ENCODE data around the gene SMARCA2. TPM values are rescaled to one million over a fixed set of nuclear protein-coding genes. Genes with fewer than 3 reads are reported as not detected.

The SMARCA2 gene
- polyA plus RNA-seq, 1 donor from 2014 or later = 150 TPM

- no peaks in the 10 kb centered on the region for H3K9me2 ChIP-seq (ENCODE audit: insufficient read depth, low read length)
- H2AFZ ChIP-seq (ENCODE audit: low read depth, low read length) = no peak overlapping the region
- H3K36me3 ChIP-seq (ENCODE audit: insufficient read depth, low read length) = no peaks in the 10 kb centered on the region
- H3K4me2 ChIP-seq (ENCODE audit: low read length) = no peak overlapping the region
- no peaks in the 10 kb centered on the region for H3K27me3 ChIP-seq (ENCODE audit: insufficient read depth, low read depth, low read length)
- no peaks in the 10 kb centered on the region for H4K20me1 ChIP-seq (ENCODE audit: insufficient read depth)
- no peaks in the 10 kb centered on the region for H3F3A ChIP-seq (ENCODE audit: insufficient read depth, low read length, poor library complexity, severe bottlenecking)
- no peaks in the 10 kb centered on the region for H3K79me2 ChIP-seq (replicated peaks; ENCODE audit: insufficient read depth, low read length)
- H3K27ac ChIP-seq (ENCODE audit: low read length) = no peak overlapping the region
- TF ChIP-seq POLR2AphosphoS5 (IDR thresholded peaks at IDR 0.05) (no peak), CTCF (IDR thresholded peaks at IDR 0.05; ENCODE audit: poor library complexity, severe bottlenecking) (no peak)
- H3K9ac ChIP-seq (ENCODE audit: low read length) = no peak overlapping the region
- H3K9me3 ChIP-seq (ENCODE audit: low read length) = no peaks in the 10 kb centered on the region
- no peak overlapping the region for H3K4me3 ChIP-seq (ENCODE audit: low read length)
These were observed 185.1 kb downstream of the SMARCA2 start for GRCh38 chr9:2199999-2200796.

- no peaks in the 10 kb centered on the region for H3F3A ChIP-seq (ENCODE audit: insufficient read depth, low read length, poor library complexity, severe bottlenecking)
- H3K27ac ChIP-seq (ENCODE audit: low read length) = no peak overlapping the region
- no peaks in the 10 kb centered on the region for H3K79me2 ChIP-seq (replicated peaks; ENCODE audit: insufficient read depth, low read length)
- H3K9me2 ChIP-seq (ENCODE audit: insufficient read depth, low read length) = no peaks in the 10 kb centered on the region
- H3K36me3 ChIP-seq (ENCODE audit: insufficient read depth, low read length) = no peaks in the 10 kb centered on the region
- TF ChIP-seq EZH2 (IDR thresholded peaks at IDR 0.05; ENCODE audit: borderline replicate concordance, insufficient read depth, low read length, poor library complexity, severe bottlenecking) = no peak
- no peak for TF ChIP-seq RAD21 (conservative IDR thresholded peaks at IDR 0.05)
- no peak for TF ChIP-seq TAF1 (IDR thresholded peaks at IDR 0.05; ENCODE audit: low read depth)
- TF ChIP-seq EP300 (conservative IDR thresholded peaks at IDR 0.05; ENCODE audit: poor library complexity, severe bottlenecking) = no peak
- TF ChIP-seq POLR2AphosphoS5 (IDR thresholded peaks at IDR 0.05) = no peak
- TF ChIP-seq SMC3 (conservative IDR thresholded peaks at IDR 0.05; ENCODE audit: poor library complexity) = no peak
- no peak for TF ChIP-seq CTCF (IDR thresholded peaks at IDR 0.05; ENCODE audit: poor library complexity, severe bottlenecking)
- no peak for TF ChIP-seq MXI1 (conservative IDR thresholded peaks at IDR 0.05; ENCODE audit: poor library complexity, severe bottlenecking)
- TF ChIP-seq REST (IDR thresholded peaks at IDR 0.05; ENCODE audit: borderline replicate concordance) = no peak
- H3K4me3 ChIP-seq (ENCODE audit: low read length) = no peak overlapping the region
- H3K9me3 ChIP-seq (ENCODE audit: low read length) = no peaks in the 10 kb centered on the region
- H2AFZ ChIP-seq (ENCODE audit: low read depth, low read length) = no peak overlapping the region
- H3K9ac ChIP-seq (ENCODE audit: low read length) = no peak overlapping the region
- H3K4me2 ChIP-seq (ENCODE audit: low read length) = no peak overlapping the region
- no peaks in the 10 kb centered on the region for H4K20me1 ChIP-seq (ENCODE audit: insufficient read depth)
- no peaks in the 10 kb centered on the region for H3K27me3 ChIP-seq (ENCODE audit: insufficient read depth, low read depth, low read length)
These were observed 193.3 kb downstream of the SMARCA2 start for GRCh38 chr9:2208465-2208864.
